IPS-NIHi7 (cell line): ENCODE measurements around the gene SLC25A1.
"Not testable (repeated sequence)": the region's sequence is repeated elsewhere in the genome, so short reads cannot be mapped to it uniquely, and the experiment has no call there.

Experiments used
- DNase-seq: peaks from one replicate; pipeline ENCODE4 v3.0.0; 2012; ENCODE audit warnings: mixed read lengths; ENCODE audit errors: extremely low spot score

The SLC25A1 gene

DNA sequence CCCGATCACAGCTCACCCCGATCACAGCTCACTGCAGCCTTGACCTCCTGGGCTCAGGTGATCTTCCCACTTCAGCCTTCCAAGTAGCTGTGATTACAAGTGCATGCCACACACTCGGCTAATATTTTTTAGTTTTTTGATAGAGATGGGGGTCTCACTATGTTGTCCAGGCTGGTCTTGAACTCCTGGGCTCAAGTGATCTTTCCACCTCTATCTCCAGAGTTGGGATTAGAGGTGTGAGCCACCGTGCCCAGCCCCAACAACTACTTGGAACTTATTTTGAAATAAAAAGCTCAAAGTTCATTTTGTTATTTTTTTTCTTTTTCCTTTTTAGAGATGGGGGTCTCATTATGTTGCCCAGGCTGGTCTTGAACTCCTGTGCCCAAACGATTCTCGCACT is 27.8 kb upstream of the SLC25A1 start:
- DNase-seq: no peak

GRCh38 chr22:19204640-19205039 is 26.1 kb upstream of the SLC25A1 start:
- DNase-seq: no peak

DNA sequence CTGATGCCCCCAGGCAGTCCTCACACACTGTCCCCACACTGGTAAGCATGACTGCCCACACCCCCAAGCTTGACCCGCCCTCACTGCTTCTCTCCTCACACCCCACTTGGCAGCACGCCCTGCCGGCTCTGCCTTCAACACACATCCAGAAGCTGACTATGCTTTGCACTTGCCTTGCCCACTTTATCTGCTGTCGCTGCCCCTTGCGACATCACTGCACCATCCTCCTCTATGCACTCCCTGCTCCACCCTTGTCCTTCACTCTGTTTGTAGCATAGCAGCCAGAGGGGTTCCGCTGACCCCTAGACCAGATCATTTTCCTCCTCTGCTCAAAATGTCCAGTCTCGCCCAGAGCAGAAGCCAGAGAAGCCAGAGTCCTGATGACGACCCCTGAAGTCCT is 25.3 kb upstream of the SLC25A1 start:
- DNase-seq: no peak

GRCh38 chr22:19202799-19203186 is 24.3 kb upstream of the SLC25A1 start:
- DNase-seq: not testable (repeated sequence)

DNA sequence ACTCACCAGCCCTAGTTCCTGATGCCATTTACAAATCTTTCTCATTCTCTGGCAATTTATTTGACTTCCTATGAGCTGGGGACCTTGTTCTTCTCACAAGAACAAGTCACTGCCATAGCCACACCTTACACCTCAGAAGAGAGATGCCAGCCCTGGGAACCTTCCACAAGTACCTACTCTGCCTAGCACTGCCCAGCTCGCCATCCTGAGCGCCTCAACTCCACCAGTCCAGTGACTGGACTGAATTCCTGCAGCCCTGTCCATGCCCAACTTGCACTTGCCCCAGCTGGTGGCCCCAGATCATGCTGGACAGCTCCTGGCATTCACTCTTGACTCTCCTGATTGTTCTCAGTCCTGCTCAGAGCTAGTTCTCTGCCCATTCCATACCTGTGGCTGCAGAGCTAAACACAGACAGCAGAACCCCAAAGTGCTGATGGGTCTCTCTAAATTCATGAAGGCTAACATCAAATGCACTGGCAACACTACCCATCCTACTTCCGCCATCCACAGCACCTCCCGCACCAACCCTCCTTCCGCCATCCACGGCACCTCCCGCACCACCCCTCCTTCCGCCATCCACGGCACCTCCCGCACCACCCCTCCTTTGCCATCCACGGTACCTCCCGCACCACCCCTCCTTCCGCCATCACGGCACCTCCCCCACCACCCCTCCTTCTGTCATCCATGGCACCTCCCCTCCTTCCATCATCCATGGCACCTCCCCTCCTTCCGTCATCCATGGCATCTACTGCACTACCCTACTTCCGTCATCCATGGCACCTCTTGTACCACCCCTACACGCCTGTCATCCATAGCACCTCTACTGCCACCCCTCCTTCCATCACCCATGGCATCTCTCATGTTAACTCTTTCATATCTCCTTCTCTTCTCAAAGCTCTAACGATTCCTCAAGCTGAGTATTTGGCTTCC is 23.6 kb upstream of the SLC25A1 start:
- DNase-seq: no peak

GRCh38 chr22:19201130-19201868 is 22.8 kb upstream of the SLC25A1 start:
- no peak for DNase-seq

DNA sequence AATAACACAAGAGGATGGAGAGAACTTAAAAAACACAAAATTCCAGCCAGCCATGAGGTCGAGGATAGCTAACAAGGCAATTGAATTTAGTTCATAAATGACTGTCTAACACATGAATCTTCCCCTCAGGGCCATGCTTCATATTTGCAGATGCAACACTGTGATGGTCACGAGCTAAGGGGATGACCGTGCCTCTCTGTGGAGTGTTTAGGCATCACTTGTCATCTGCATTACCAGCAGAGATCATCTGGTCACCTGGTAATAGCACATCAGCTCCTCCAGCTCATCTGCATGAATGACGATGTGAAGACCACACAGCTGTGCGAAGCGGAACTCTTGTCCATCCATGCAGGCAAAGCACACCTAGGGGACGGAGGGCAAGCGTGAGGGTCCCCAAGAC is 20.9 kb upstream of the SLC25A1 start:
- DNase-seq: no peak

DNA sequence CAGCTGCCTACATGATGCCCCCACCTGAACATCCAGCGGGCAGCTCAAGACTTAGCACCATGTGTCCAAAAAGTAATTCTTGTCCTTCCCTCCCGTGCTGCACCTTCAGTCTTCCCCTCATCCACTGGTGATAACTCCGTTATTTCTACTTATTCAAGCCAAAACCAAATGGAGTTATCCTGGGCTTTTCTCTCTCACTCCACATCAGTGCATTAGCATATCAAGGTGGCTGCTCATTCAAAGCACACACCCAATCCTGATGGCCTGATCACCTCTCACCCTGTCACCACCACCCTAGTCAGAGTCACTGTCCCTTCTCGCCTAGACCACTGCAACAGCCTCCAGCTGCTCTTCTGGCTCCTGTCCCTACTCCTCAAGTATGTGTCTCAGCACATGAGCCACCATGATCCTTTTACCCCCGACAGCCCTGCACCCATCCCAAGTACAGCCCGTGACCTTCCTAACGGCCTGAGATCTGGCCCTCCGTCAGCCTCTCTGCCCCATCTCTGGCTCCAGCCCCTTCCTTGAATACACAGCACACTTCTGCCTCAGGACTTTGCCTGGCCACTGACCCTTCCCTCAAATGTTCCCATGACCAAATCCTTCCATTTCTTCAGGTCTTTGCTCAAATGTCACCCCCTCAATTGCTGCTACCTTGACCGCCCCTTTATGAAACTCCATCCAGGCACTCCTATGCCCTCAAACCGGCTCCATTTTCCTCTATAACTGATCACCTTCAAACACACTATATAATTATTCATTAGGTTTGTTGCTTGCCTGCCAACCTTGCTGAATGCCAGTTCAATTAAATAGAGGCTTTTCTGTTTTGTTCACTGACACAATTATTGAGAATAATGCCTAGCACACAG is 19.7 kb upstream of the SLC25A1 start:
- DNase-seq: no peak

DNA sequence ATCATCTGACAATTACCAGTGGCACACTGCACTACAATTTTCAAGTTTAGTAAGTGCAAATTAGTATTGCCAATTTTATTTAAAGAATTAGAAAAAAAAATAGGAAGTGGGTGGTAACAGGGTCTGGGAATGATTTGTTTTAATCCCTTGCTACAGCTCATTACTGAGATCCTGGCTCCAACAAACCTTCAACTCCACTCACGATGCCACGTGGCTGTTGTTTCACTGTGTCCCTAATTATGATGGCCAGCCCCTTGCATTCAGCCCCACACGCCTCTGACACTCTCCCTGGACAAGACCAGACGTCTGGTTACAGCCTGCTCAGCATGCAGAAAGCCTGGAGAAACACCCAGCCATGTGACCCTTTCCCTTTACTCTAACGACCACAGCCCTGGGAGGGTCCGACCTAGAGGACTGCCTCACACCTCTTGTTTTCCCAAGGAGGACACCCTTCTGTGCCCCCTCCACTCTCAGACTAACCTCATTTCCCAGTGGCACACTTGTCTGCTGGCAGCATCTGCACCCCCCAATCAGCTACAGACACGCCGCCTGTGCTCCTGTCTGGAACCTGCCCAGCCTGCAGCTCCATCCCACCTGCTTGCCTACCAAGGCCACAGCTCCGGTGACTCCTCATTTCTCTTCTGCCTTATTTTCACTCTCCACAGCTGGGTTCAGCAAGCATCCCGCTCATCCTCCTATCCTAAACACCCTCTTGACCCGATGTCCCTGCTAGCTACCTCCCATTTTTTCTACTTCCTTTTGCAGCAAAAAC is 18.5 kb upstream of the SLC25A1 start:
- no peak for DNase-seq

DNA sequence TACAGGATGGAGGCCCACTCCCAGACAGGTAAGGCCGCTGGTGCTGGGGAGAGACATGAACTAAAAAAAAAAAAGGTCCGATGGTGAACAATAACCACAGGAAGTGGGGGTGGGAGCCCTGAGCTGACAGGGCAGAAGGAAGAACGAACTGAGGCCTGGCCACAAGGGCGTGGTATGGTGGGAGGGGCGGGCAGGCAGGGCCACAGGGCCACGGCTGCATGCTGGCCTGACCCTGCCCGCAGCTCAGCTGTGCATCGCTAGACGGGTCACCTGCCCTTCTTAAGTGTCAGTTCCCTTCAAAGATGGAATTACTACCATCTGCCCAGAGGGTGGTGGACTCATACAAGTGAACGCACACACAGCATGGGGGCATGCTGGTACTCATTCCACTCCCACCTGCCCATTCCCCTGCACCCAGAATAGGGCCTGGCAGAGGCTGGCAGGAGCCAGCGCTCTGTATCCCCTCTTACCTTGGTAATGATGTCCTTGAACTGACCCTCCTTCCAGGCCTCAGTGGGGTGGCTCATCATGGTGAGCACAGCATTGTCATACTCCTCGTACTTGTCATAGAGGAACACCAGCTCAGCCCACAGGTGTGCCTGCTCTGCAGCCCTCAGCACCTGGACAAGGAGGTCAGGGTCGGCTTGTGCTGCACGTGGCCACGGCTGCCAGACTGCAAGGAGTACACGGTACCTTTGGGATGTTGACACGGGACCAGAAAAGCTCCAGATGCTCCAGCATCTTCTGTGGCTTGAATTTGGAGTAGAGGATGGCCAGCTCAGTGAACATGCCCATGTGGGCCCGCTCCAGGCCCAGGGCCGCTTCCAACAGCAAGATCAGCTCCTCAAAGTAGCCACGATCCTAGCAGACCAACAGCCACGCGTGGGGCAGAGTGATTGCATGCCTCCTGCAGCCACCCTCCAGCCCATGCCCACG is 17.5 kb upstream of the SLC25A1 start:
- no peak for DNase-seq

DNA sequence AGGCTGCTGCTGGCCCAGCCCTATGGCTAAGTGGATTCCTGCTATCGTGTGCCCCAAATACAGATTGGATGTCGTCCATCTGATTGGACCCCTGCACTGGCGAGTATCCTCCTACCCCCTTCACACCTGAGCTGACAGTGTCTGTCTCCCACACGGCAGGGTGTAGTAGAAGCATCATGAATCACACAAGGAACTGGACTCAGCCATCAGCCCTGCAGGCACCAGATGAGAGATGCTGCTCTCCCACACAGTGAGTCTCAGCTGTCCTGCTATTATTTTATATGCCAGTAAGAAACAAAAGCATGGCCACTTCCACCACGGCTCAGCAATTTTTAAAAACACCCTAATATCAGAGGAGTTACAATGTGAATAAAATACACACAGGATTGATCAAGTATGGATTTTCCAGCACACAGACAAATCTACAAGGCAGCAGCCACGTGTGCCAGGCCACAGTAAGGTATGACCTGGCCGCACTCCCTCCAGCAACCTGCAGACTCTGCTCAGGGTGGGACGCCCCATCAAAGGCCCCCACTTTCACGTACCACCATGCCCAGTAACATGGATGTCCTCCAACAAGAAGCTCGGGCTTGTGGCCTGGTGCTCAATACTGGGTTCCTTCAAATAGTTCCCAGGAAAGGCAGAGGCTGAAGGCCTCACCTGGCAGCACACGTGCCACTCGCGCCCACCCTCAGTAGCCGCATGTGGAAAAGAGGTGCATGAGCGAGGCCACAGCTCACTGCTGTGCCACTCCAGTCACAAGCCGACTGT is 16.4 kb upstream of the SLC25A1 start:
- DNase-seq: no peak

DNA sequence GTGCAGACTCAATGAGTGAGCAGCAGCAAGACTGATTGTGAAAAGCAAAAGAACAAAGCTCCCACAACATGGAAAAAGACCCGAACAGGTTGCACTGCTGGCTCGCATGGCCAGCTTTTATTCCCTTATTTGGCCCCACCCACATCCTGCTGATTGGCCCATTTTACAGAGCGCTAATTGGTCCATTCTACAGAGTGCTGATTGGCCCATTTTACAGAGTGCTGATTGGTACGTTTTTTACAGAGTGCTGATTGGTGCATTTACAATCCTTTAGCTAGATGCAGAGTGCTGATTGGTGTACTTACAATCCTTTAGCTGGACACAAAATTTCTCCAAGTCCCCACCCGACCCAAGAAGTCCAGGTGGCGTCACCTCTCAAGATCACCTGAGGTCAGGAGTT is 15.3 kb upstream of the SLC25A1 start:
- DNase-seq: no peak

- DNase-seq: no peak
Measured at GRCh38 chr22:19187716-19188563, 9.4 kb upstream of the SLC25A1 start.

GRCh38 chr22:19184276-19184997 is 5.9 kb upstream of the SLC25A1 start:
- DNase-seq: no peak

DNA sequence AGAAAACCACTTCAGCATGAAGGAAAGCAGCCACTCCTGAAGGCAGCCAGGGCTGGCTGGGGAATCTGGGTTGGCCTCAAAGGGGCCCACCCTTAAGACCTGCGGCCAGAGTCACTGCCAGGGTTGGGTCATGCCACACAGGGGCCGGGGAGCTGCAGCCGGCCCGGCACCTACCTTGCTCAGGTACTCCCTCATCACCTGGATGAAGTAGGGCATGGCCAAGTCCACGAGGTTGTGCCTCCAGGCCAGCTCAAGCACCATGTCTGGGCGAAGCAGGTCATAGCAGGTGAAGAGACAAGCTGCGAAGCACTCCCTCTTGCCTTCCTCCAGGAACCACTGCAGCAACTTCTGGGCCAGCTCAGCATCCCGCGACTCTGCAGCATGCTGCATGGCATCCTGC is 4.7 kb upstream of the SLC25A1 start:
- no peak for DNase-seq

DNA sequence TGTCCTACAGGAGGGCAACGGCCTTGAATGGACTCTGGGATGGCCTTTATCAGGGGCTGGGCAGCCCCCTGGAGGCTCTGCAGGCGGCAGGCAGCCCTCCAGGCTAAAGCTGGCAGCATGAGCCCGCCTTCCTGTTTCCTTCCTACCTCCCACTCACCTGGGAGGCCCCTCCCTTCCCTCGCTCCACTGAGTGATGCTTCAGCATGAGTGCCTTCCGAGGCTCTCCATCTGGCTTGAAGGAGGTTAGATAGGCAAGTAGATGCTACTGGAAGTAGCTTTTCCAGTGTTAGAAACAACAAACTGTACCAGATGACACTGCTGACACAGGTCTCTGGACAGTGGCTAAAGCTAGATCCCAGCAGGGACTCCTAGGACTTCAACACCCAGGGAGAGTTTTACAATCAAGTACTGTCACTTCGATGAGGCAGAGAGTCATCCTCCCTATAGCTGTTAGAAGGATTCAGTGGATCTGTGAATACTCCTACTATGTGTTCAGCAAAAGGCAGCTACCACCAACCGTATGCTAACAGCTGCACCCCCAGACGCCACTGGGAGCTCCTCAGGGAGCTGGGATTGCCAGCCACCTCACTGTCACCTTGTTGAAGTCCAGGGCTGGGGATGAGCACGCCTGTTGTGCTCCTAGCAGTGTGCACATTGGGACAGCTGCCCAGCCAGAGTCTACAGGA is 4.1 kb upstream of the SLC25A1 start:
- DNase-seq: no peak

DNA sequence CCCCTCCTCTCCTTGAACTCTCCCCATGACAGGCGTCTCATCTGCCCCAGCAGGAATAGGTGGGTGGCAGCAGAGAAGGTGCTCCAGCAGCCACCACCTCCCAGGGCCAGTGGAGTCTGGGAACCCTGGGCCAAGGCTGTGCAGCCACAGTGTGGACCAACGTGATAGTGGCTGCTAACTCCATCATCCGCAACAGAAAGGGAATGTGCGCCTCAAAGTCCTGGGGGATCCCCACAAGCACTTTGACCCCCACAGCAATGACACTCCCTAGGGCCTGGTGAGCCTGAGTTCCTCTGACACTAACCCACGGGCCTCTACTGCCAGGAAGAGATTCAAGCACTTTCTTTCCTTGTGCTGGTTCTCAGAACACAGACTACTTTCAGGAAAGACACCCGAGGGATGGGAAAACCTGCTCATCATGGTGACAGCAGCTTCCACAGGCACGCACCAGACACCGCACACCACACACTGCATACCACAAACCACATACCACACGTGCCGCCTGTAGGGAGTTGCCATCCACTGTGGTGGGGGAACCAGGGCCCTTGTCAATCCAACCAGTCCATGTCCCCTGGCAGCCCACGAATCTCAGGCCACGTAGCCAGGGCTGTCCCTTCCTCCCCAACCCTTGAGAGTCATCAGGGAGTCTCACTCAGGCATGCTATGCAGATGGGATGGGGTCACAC is 3.4 kb upstream of the SLC25A1 start:
- no peak for DNase-seq
